NCI-H1105 (cell line): Measurements from ENCODE around the gene PICALM.
"Not testable (repeated sequence)": the region's sequence is repeated elsewhere in the genome, so short reads cannot be mapped to it uniquely, and the experiment has no call there.

Experiments used
- DNase-seq: peaks from one replicate; lab custom pipeline; 2025; lab: John Stamatoyannopoulos, UW

The PICALM gene, protein sequence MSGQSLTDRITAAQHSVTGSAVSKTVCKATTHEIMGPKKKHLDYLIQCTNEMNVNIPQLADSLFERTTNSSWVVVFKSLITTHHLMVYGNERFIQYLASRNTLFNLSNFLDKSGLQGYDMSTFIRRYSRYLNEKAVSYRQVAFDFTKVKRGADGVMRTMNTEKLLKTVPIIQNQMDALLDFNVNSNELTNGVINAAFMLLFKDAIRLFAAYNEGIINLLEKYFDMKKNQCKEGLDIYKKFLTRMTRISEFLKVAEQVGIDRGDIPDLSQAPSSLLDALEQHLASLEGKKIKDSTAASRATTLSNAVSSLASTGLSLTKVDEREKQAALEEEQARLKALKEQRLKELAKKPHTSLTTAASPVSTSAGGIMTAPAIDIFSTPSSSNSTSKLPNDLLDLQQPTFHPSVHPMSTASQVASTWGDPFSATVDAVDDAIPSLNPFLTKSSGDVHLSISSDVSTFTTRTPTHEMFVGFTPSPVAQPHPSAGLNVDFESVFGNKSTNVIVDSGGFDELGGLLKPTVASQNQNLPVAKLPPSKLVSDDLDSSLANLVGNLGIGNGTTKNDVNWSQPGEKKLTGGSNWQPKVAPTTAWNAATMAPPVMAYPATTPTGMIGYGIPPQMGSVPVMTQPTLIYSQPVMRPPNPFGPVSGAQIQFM

DNA sequence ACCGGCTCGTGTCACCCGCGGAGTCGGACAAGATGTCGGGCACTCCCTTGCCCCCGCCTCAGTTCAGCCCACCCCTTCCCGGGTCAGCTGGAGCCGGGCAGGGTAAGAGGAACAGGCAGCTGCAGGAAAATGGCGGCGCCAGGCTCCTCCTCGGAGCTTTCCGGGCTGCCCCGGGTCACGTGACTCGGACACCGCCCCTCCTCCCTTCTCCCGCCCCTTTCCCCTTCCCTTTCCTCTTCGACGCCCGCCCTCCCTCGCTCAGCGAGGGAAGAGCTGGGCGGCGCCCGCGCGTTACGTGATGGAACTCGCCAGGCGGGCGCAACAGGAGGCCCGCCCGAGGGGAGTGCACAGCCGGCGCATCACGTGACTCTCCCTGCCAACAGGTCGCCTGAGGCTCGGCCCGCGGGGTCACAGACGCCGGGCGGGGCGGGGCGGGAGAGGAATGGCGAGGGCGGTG is at the start of gene PICALM:
TSS of gene PICALM (minus strand) at position 134 of the 457 bp plus-strand sequence. CDS start 304 bp downstream, outside the sequence.
- peak; percentile 99 for DNase-seq

DNA sequence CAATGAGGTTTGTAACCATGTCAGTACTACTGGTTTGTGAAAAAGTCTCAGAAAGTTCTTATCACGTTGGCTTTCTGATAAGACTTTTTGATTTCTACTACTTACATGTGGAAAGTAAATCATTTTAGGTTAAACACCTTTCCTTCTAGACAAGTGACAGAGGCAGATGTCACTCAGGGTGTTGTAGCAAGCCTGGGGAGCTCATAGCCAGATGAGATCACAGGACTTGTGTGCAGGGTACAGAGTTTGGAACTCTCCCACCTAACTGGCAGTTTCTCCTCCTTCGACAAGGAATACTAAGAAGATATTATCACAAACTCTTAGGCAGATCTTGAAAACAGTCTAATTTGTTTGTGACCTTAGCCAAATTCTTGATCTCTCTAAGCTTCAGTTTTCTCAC is 49.4 kb upstream of the PICALM start:
- DNase-seq: no peak

DNA sequence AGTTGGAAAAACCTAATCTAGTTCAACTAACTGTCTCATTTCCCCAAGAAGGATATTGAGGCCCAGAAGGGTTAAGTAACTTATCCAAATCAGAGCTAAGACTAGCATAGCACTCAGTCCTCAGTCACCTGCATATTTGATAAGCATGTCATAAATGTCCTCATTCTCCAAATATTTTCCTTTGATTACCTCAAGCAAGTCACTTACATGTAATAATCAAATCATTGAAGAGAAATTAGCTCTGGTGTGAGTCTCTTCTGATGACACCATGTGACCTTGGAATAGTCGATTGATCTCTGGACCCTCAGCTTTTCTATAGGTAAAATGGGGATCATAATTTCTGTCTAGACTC is 48.8 kb upstream of the PICALM start:
- DNase-seq: no peak

DNA sequence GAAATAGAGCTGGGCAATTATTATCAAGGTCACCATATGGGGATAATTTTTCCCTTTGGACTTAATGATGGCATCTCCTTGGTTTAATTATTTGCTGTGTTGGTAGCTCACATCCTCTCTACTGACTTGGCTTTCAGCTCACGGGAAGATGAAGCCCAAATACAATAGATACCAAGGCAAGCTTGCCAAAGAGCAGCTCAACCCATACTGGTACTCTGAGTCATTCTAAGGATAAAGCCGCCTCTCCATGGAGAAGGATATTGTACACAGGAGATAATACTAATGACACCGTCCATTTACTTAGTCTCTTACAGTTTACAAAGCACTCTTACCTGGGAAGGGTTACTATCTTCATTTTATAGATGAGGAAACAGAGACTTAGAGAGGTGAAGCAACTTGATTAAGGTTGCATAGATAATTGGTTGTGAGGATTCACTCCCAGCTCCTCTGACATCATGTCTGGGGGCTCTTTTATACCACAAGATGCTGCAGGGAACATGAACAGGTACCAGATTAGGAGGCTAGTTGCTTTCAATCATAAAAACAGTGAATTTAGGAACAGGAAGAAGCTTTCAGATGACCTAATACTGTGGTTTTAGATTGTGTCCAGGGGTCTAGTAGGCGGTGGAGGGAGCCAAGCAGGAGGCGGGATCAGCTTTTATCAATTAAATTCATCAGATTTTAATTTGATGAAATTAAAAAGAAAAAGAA is 48.3 kb upstream of the PICALM start:
- DNase-seq: no peak

DNA sequence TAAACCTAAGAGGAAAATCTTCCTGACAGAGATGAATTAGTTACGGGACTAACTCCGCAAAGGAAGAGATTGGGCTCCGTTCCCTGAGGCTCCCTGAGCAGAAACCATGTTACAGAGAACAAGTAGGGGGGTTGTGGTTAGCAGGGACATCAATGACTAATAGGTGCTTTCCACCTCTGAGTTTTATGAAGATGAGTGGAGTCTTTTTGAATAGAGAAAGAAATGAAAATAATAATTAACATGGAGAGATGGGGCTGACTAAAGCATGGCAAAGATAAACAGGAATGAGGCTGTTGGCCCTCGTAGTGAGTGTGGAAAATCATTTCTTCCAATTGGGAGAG is 47.5 kb upstream of the PICALM start:
- no peak for DNase-seq

DNA sequence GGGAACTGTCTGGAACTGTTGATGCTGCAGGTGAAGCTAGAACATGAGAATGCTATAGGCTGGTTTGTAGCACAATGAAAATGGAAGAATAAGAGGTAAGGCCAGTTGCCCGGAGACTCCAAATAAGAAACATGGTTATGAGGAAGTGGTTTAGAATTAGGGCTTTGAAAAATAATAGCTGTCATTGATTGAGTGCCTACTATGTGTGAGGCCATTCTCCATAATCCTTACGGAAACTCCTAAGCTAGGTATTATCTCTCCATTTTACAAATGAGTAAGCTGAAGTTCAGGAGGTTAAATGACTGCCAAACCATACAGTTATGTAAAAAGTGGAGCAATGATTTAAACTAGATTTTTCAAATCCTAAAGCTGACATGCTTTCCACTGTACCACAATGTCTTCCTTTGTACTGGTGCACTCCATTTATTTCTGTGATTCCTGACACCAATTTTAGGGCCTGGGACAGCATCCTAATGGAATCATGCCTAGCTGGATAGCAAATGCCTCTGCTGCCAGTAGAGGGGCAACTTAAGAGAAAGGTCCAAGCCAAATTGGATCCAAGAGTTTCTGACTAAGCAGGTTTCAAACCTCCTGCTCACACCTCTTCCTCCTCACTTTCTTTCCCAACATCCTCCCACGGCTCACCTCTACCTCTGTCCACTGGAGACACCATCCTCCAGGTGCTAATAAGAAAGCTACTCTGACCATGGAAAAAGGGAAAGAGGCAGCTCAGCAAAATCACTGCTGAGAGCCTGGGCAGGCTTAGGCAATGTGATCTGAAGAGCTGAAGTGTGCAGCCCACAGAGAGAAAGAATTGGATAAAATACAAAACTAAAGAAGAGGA is 46.9 kb upstream of the PICALM start:
- no peak for DNase-seq

DNA sequence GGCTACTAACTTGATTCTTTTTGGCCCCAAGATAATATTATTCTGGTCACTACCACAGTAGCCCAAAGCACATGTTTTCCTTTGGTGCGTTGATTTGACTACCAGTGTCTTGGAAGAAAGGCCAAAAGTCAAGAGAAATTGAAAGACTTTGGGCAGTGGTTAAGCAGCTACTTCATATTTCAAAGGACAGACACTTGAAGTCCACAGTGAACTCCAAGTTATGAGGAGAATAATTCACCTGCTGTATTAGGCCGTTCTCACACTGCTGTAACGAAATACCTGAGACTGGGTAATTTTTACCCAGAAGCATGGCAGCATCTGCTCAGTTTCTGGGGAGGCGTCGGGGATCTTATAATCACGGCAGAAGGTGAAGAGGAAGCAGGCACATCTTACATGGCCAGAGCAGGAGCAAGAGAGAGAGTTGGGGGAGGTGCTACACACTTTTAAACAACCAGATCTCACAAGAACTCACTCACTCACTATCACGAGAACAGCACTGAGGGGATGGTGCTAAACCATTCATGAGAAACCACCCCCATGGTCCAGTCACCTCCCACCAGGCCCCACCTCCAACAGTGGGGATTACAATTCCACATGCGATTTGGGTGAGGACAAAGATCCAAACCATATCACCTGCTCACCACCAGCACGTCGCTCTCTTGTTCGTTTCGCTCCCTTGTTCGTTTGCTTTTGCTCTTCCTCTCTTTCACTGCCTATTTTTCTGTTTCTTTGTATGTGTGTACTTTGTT is 40.2 kb upstream of the PICALM start:
- DNase-seq: no peak

DNA sequence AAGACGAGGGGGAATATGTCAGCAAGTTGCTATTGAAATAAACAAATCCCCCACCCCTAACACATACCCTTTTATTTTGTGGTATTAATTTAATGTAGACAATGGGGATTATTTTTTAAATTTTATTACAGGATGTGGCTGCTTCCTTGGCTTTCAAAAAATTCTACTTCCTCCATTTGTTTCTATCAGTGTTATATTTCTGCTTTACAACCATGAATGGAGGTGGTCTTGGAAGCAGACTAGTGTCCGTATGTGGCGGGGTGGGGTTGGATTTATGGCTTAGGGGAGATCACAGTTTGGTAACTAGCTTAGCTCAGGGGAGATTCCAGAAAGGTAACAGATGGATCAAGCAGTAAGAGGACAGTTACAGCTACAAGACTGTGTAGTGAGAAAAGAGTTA is 39.3 kb upstream of the PICALM start:
- no peak for DNase-seq

DNA sequence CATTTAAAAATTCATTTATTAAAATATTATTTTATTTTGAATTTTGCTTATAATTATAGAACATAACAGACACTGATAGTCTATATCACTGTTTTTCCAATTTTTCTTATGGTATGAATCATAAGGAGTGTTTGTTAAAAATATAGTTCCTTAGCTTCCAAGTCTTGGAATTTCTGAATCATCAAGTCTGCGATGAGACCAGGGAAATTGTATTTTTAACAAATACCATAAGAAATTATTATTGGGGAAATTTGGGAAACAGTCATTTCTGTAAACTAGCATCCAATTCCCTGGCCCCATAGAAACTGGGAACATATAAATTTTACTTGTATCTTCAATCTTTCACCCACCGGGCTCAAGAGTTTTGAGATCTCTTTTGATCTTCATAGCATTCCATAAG is 38.0 kb upstream of the PICALM start:
- DNase-seq: no peak

DNA sequence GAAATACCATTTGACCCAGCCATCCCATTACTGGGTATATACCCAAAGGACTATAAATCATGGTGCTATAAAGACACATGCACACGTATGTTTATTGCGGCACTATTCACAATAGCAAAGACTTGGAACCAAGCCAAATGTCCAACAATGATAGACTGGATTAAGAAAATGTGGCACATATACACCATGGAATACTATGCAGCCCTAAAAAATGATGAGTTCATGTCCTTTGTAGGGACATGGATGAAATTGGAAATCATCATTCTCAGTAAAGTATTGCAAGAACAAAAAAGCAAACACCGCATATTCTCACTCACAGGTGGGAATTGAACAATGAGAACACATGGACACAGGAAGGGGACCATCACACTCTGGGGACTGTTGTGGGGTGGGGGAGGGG is 37.1 kb upstream of the PICALM start:
- DNase-seq: not testable (repeated sequence)

DNA sequence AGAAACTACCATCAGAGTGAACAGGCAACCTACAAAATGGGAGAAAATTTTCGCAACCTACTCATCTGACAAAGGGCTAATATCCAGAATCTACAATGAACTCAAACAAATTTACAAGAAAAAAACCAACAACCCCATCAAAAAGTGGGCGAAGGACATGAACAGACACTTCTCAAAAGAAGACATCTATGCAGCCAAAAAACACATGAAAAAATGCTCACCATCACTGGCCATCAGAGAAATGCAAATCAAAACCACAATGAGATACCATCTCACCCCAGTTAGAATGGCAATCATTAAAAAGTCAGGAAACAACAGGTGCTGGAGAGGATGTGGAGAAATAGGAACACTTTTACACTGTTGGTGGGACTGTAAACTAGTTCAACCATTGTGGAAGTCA is 36.7 kb upstream of the PICALM start:
- DNase-seq: not testable (repeated sequence)

DNA sequence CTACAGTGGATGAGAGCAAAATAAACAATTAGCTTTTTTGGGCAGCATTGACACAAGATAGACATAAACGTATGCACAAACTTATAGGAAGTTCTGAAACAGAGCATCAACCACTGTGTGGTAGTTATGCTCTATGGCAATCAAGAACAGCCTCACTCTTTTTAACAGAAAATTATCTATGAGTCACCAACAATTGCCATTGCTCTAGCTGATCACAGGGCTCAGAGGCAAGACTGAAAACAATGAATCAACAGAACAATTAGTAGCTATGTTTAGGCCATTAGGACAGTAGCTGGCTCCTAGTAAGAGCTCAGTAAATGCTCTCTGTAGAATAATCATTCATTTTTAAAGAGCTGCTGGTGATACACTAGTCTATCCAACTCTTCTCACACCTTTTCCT is 34.9 kb upstream of the PICALM start:
- no peak for DNase-seq

DNA sequence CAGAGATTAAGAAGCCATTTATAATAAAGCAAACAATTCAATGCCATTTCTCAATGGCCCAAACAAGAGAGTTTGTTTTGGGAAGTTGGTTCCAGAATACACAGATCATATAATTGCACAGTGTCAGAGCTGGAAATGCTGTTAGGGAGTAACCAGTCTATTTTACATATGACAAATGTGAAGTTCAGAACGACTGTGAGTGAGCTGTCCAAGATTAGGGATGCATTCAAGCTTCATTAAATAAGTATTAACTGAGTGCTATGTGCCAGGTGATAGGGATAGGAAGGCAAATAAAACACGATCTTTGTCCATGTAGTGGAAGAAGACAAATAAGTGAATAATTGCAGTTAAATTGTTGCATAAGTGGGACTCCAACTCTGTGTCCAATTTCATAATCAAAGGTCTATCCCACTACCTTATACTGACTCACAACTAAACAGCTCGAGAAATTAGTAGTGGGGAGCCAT is 33.1 kb upstream of the PICALM start:
- peak; percentile 30 for DNase-seq

DNA sequence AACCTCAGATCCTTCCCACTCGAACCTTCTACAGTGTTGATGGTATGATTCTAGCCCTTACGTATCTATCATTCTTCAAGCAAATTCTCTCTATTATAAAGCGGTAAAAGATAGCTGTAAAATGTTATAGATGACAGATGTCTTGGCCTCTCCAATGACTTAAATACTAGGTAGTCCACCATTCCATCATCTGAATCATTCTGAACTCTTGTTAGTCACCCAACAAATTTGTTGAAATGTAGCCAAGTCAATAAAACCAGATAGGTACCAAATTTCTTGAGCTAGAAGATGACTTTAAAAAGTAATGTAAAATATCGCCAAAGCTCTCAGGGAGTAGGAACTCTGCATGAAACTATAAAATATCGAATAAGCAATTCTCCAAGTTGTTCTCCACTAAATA is 32.6 kb upstream of the PICALM start:
- DNase-seq: no peak

DNA sequence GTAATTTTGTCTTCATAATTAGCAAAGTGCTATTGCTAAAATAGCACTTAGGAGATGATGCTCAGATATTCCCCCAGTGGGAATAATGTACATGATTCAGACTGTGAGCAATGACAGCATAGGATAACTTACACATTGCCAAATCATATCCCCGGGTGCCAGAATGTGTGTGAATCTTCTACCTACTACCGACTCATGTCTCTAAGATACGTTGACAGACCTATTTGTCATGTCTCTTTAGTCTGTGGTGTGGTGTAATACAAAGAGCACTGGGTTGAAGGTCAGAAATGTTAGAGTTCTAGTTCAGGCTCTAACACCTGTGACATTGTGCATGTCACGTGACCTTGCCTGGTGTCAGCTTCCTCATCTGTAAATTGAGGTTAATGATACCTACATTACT is 31.0 kb upstream of the PICALM start:
- no peak for DNase-seq

DNA sequence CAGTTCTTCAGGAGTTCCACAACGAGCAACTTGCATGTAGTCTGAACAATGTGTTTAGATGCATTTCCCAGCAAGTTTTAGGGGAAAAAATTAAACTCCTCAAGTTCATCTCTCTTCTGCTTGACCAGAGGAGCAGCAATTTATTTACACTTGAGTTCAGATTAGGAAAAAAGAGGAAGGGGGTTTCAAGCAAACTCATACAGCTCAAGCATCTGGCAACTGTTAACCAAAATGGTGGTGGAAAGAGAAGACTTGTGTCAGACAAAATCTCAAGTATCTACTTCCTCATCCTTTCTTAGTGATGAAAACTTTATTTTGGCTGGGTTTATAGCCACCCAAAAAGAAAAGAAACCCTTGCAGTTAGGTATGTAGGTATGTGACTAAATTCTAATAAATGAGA is 29.1 kb upstream of the PICALM start:
- no peak for DNase-seq

DNA sequence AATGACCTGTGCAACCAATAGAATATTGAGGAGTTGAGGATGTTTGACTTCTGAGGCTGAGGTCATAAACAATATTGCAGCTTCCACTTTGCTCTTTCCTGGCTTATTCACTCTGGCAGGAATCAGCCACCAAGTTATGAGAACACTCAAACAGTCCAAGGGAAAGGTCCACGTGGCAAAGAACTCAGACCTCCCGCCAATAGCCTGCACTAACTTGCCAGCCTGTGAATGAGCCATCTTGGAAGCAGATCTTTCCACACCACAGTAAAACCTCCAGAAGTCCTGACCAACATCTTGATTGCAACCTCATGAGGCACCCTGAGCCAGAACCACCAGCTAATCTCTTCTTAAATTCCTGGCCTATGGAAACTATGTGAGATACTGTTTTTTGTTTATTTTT is 22.7 kb upstream of the PICALM start:
- no peak for DNase-seq

DNA sequence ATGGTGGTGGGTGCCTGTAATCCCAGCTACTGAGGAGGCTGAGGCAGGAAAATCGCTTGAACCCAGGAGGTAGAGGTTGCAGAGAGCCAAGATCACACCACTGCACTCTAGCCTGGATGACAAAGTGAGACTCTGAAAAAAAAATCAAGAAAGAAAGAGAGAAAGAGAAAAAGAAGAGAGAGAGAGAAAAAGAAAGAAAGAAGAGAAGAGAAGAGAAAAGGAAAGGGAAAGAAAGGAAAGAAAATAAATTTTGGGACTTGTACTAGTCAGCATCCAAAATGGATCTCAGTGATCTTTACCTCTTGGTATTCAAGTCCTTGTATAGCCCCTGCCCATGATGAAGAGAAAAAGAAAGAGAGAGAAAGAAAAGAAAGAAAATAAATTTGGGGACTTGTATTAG is 22.2 kb upstream of the PICALM start:
- no peak for DNase-seq

DNA sequence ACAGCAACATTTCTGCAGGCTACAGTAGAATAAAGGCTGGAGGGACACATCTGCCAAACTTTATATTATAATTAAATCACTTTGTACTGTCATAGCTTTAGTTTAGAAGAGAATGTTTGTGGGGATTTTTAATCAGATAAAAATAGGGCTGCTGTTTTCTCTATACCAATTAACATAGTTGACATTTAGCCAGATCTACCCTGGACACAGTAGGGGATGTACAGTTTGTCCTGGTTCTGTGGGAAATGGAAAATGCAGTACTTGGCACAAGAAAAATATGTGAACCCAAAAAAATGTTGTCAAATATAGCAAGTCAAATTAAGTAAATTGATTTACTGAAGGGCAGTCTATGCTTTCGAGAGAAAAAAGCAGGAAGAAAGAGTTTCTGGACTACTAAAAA is 20.8 kb upstream of the PICALM start:
- DNase-seq: no peak

DNA sequence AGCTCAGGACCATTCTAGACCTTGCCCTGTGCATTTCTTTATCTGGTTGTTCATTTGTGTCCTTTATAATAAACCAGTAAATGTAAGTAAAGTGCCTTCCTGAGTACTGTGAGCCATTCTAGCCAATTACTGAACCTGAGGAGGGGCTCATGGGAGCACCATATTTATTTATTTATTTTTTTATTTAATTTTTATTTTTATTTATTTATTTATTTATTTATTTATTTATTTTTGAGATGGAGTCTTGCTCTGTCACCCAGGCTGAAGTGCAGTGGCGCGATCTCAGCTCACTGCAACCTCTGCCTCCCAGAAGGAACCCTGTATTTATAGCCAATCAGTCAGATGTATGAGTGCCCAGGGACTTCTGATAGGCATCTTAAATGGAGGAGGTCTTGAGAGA is 18.8 kb upstream of the PICALM start:
- DNase-seq: not testable (repeated sequence)

DNA sequence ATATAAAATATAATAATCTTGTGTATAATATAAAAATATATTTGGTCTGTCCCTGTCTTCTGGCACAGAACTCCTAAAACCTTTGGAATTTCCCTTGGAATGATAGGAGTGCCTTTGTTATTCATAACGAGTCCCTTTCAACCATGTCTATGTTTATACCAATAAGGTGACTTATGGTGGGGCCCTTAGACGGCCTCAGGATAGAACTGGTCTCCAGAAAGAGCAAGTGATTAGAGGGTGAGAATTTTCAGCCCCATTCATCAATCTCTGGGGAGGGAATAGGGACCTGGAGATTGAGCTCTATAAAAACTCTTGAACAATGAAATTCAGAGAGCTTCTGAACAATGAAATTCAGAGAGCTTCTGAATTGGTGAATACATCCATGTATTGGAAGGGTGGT is 18.4 kb upstream of the PICALM start:
- DNase-seq: no peak
